ENCODE measurements around the gene CDRT4. TPM values are rescaled to one million over a fixed set of nuclear protein-coding genes. Genes with fewer than 3 reads are reported as not detected.
A peak's percentile ranks its signal among the peaks of the same experiment; 100 is the strongest.

CDRT4 gene
- total and polyA plus RNA-seq, 2 experiments from 2014 or later, result 6.5 to 13.0 TPM

DNA sequence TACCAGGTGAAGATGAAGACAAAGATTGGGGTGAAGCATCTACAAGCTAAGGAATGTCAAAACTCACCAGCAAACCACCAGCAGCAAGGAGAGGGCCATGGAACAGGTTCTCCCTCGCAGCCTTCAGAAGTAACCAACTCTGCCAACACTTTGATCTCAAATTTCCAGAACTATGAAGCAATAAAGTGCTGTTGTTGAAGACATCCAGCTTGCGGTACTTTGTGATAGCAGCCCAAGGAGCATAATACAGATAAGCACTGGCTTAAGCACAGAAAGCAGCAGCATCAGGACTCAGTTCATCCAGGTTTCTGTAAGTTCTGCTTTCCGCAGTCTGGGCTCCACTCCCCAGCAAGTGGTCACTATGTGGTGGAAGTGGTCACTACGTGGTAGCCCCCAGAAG lies 16.0 kb upstream of the CDRT4 start (continued):
- TF ChIP-seq, protein P1, sequence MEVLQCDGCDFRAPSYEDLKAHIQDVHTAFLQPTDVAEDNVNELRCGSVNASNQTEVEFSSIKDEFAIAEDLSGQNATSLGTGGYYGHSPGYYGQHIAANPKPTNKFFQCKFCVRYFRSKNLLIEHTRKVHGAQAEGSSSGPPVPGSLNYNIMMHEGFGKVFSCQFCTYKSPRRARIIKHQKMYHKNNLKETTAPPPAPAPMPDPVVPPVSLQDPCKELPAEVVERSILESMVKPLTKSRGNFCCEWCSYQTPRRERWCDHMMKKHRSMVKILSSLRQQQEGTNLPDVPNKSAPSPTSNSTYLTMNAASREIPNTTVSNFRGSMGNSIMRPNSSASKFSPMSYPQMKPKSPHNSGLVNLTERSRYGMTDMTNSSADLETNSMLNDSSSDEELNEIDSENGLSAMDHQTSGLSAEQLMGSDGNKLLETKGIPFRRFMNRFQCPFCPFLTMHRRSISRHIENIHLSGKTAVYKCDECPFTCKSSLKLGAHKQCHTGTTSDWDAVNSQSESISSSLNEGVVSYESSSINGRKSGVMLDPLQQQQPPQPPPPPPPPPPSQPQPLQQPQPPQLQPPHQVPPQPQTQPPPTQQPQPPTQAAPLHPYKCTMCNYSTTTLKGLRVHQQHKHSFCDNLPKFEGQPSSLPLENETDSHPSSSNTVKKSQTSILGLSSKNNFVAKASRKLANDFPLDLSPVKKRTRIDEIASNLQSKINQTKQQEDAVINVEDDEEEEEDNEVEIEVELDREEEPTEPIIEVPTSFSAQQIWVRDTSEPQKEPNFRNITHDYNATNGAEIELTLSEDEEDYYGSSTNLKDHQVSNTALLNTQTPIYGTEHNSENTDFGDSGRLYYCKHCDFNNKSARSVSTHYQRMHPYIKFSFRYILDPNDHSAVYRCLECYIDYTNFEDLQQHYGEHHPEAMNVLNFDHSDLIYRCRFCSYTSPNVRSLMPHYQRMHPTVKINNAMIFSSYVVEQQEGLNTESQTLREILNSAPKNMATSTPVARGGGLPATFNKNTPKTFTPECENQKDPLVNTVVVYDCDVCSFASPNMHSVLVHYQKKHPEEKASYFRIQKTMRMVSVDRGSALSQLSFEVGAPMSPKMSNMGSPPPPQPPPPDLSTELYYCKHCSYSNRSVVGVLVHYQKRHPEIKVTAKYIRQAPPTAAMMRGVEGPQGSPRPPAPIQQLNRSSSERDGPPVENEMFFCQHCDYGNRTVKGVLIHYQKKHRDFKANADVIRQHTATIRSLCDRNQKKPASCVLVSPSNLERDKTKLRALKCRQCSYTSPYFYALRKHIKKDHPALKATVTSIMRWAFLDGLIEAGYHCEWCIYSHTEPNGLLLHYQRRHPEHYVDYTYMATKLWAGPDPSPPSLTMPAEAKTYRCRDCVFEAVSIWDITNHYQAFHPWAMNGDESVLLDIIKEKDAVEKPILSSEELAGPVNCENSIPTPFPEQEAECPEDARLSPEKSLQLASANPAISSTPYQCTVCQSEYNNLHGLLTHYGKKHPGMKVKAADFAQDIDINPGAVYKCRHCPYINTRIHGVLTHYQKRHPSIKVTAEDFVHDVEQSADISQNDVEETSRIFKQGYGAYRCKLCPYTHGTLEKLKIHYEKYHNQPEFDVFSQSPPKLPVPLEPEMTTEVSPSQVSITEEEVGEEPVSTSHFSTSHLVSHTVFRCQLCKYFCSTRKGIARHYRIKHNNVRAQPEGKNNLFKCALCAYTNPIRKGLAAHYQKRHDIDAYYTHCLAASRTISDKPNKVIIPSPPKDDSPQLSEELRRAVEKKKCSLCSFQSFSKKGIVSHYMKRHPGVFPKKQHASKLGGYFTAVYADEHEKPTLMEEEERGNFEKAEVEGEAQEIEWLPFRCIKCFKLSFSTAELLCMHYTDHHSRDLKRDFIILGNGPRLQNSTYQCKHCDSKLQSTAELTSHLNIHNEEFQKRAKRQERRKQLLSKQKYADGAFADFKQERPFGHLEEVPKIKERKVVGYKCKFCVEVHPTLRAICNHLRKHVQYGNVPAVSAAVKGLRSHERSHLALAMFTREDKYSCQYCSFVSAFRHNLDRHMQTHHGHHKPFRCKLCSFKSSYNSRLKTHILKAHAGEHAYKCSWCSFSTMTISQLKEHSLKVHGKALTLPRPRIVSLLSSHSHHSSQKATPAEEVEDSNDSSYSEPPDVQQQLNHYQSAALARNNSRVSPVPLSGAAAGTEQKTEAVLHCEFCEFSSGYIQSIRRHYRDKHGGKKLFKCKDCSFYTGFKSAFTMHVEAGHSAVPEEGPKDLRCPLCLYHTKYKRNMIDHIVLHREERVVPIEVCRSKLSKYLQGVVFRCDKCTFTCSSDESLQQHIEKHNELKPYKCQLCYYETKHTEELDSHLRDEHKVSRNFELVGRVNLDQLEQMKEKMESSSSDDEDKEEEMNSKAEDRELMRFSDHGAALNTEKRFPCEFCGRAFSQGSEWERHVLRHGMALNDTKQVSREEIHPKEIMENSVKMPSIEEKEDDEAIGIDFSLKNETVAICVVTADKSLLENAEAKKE (CRISPR knock-in tag; IDR thresholded peaks at IDR 0.05), result no peak
- no peak for TF ChIP-seq STAT1 (IDR thresholded peaks at IDR 0.05; ENCODE audit: unreplicated experiment)
- TF ChIP-seq CREB1 (CRISPR knock-in tag; IDR thresholded peaks at IDR 0.05; ENCODE audit: low read depth), result no peak

DNA sequence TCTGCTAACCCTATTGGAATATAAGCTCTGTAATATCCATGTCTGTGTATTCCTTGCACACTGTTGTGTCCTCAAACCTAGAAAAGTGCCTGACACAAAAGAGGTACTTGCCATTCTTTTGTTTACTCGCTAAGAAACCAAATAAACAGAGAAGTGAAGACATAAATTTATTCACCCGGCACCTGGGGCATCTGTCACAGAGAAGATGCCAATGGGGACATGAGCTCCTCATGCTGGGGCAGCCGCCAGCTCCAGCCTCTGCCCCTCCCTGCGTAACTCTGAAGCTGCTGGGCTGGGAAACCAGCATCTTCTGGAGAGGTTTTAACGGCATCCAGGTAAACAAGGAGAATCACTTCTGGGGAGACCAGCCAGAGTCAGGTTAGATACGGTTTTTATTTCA lies 15.1 kb upstream of the CDRT4 start:
- H3K27ac Mint-ChIP-seq, result no peak overlapping the region
- no peak overlapping the region for H2AFZ ChIP-seq
- no peaks in the 10 kb centered on the region for H3K36me3 ChIP-seq (ENCODE audit: insufficient read depth)
- no peaks in the 10 kb centered on the region for H3F3A ChIP-seq (replicated peaks; ENCODE audit: low read depth)
- H3K4me1 ChIP-seq (ENCODE audit: insufficient read depth), result peaks cover 6% of the 10 kb centered on the region; the same call in 1 of the 2 replicates
- no peaks in the 10 kb centered on the region for H4K20me1 ChIP-seq (replicated peaks; ENCODE audit: insufficient read depth)
- ATAC-seq, result no peak
- TF ChIP-seq EZH2phosphoT487 (IDR thresholded peaks at IDR 0.05; ENCODE audit: unreplicated experiment), result no peak
- H3K4me1 Mint-ChIP-seq, result peaks cover 19% of the 10 kb centered on the region
- no peak overlapping the region for H3K4me2 ChIP-seq
- no peaks in the 10 kb centered on the region for H3K9me3 Mint-ChIP-seq
- no peak for DNase-seq (ENCODE audit: low spot score)
- H3K36me3 Mint-ChIP-seq (ENCODE audit: low read depth), result peaks cover 15% of the 10 kb centered on the region
- no peak overlapping the region for H3K27ac ChIP-seq (ENCODE audit: low read depth)
- H3K4me3 Mint-ChIP-seq, result no peak overlapping the region
- no peak overlapping the region for H3K4me3 ChIP-seq
- H3K9me2 ChIP-seq (ENCODE audit: insufficient read depth), result no peaks in the 10 kb centered on the region
- no peaks in the 10 kb centered on the region for H3K27me3 ChIP-seq (ENCODE audit: insufficient read depth)
- H3K79me2 ChIP-seq (replicated peaks; ENCODE audit: insufficient read depth), result no peaks in the 10 kb centered on the region; the same call in 1 of the 2 replicates
- H3K27me3 Mint-ChIP-seq (ENCODE audit: insufficient read depth, low read depth, poor library complexity), result peaks cover 5% of the 10 kb centered on the region

DNA sequence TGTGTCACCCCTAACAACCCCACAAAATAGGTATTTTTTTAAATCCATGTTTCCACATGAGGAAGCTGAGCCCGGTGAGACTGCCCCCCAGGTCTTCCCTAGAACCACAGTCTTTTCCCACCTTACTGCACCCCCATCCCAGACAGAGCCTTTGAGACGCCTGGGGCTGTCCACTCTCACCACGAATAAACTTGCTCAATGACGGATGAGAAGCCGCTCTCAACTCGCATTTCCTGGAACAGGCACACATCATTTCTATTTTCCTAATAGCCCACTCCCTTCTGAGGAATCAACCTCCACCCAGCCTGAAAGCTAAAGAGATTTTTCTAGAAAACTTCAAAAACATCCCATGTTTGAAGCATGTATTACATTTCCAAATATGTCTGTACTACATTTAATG lies 14.1 kb upstream of the CDRT4 start:
- DNase-seq (ENCODE audit: low spot score), result no peak
- H3K27me3 Mint-ChIP-seq (ENCODE audit: insufficient read depth, low read depth, poor library complexity), result peaks cover 4% of the 10 kb centered on the region
- Histone ChIP-seq H3K79me2 (replicated peaks; ENCODE audit: insufficient read depth) (no peaks in the 10 kb centered on the region; the same call in 1 of the 2 replicates), H3K27me3 (ENCODE audit: insufficient read depth) (no peaks in the 10 kb centered on the region), H2AFZ (no peak overlapping the region), H3K4me2 (no peak overlapping the region), H4K20me1 (replicated peaks; ENCODE audit: insufficient read depth) (no peaks in the 10 kb centered on the region), H3K4me3 (no peak overlapping the region), H3F3A (replicated peaks; ENCODE audit: low read depth) (no peaks in the 10 kb centered on the region), H3K9me2 (ENCODE audit: insufficient read depth) (no peaks in the 10 kb centered on the region), H3K27ac (ENCODE audit: low read depth) (no peak overlapping the region), H3K4me1 (ENCODE audit: insufficient read depth) (peaks cover 6% of the 10 kb centered on the region; the same call in 1 of the 2 replicates), H3K36me3 (ENCODE audit: insufficient read depth) (no peaks in the 10 kb centered on the region)
- ATAC-seq, result no peak
- H3K4me1 Mint-ChIP-seq, result peaks cover 19% of the 10 kb centered on the region
- peaks cover 13% of the 10 kb centered on the region; the same call in 2 of the 3 replicates for H3K36me3 Mint-ChIP-seq (ENCODE audit: low read depth)
- H3K27ac Mint-ChIP-seq, result peak overlapping the region; percentile 80
- no peak overlapping the region for H3K4me3 Mint-ChIP-seq
- no peaks in the 10 kb centered on the region for H3K9me3 Mint-ChIP-seq
- TF ChIP-seq, protein P2, sequence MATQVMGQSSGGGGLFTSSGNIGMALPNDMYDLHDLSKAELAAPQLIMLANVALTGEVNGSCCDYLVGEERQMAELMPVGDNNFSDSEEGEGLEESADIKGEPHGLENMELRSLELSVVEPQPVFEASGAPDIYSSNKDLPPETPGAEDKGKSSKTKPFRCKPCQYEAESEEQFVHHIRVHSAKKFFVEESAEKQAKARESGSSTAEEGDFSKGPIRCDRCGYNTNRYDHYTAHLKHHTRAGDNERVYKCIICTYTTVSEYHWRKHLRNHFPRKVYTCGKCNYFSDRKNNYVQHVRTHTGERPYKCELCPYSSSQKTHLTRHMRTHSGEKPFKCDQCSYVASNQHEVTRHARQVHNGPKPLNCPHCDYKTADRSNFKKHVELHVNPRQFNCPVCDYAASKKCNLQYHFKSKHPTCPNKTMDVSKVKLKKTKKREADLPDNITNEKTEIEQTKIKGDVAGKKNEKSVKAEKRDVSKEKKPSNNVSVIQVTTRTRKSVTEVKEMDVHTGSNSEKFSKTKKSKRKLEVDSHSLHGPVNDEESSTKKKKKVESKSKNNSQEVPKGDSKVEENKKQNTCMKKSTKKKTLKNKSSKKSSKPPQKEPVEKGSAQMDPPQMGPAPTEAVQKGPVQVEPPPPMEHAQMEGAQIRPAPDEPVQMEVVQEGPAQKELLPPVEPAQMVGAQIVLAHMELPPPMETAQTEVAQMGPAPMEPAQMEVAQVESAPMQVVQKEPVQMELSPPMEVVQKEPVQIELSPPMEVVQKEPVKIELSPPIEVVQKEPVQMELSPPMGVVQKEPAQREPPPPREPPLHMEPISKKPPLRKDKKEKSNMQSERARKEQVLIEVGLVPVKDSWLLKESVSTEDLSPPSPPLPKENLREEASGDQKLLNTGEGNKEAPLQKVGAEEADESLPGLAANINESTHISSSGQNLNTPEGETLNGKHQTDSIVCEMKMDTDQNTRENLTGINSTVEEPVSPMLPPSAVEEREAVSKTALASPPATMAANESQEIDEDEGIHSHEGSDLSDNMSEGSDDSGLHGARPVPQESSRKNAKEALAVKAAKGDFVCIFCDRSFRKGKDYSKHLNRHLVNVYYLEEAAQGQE (IDR thresholded peaks at IDR 0.05; ENCODE audit: unreplicated experiment), result no peak
- TF ChIP-seq EZH2phosphoT487 (IDR thresholded peaks at IDR 0.05; ENCODE audit: unreplicated experiment), result no peak
- no peak for TF ChIP-seq EZH2 (IDR thresholded peaks at IDR 0.05; ENCODE audit: low read depth, unreplicated experiment)
- TF ChIP-seq, protein P3, sequence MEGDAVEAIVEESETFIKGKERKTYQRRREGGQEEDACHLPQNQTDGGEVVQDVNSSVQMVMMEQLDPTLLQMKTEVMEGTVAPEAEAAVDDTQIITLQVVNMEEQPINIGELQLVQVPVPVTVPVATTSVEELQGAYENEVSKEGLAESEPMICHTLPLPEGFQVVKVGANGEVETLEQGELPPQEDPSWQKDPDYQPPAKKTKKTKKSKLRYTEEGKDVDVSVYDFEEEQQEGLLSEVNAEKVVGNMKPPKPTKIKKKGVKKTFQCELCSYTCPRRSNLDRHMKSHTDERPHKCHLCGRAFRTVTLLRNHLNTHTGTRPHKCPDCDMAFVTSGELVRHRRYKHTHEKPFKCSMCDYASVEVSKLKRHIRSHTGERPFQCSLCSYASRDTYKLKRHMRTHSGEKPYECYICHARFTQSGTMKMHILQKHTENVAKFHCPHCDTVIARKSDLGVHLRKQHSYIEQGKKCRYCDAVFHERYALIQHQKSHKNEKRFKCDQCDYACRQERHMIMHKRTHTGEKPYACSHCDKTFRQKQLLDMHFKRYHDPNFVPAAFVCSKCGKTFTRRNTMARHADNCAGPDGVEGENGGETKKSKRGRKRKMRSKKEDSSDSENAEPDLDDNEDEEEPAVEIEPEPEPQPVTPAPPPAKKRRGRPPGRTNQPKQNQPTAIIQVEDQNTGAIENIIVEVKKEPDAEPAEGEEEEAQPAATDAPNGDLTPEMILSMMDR (conservative IDR thresholded peaks at IDR 0.05; ENCODE audit: low read depth in 2 of 2), result no peak

All from GM23338 (cell line).